NCI-H82 (cell line): Measurements from ENCODE around the gene STK39.
A peak's percentile ranks its signal among the peaks of the same experiment; 100 is the strongest.
"Not testable (repeated sequence)": the region's sequence is repeated elsewhere in the genome, so short reads cannot be mapped to it uniquely, and the experiment has no call there.

Experiments used
- DNase-seq: peaks from one replicate; lab custom pipeline; 2025; lab: John Stamatoyannopoulos, UW

The STK39 gene

GRCh38 chr2:168136392-168136977 lies 110.9 kb downstream of the STK39 start:
- peak; percentile 68 for DNase-seq

- DNase-seq = no peak
Observed at GRCh38 chr2:168135630-168136029, 111.8 kb downstream of the STK39 start.

GRCh38 chr2:168135121-168135520 lies 112.3 kb downstream of the STK39 start:
- no peak for DNase-seq

GRCh38 chr2:168134485-168134884 lies 112.9 kb downstream of the STK39 start:
- DNase-seq = no peak

- DNase-seq = no peak
Observed at GRCh38 chr2:168132389-168132788, 115.0 kb downstream of the STK39 start.

- DNase-seq = no peak
Observed at GRCh38 chr2:168130346-168130745, 117.0 kb downstream of the STK39 start.

- DNase-seq = no peak
Observed at GRCh38 chr2:168127371-168127770, 120.0 kb downstream of the STK39 start.

- not testable (repeated sequence) for DNase-seq
Observed at GRCh38 chr2:168122210-168122609, 125.2 kb downstream of the STK39 start.

- peak; percentile 37 for DNase-seq
Observed at GRCh38 chr2:168120730-168121129, 126.7 kb downstream of the STK39 start.

- peak; percentile 15 for DNase-seq
Observed at GRCh38 chr2:168120310-168120709, 127.1 kb downstream of the STK39 start.

- peak; percentile 91 for DNase-seq
Observed at GRCh38 chr2:168119515-168120141, 127.8 kb downstream of the STK39 start.

GRCh38 chr2:168118733-168119514 lies 128.5 kb downstream of the STK39 start:
- peak; percentile 96 for DNase-seq

- DNase-seq = peak; percentile 72
Observed at GRCh38 chr2:168116448-168116847, 130.9 kb downstream of the STK39 start.

- peak; percentile 93 for DNase-seq
Observed at GRCh38 chr2:168114619-168115018, 132.8 kb downstream of the STK39 start.

GRCh38 chr2:168114040-168114439 lies 133.4 kb downstream of the STK39 start:
- no peak for DNase-seq

GRCh38 chr2:168107322-168107721 lies 140.1 kb downstream of the STK39 start:
- DNase-seq = no peak

- no peak for DNase-seq
Observed at GRCh38 chr2:168105127-168105683, 142.2 kb downstream of the STK39 start.

GRCh38 chr2:168097431-168097830 lies 150.0 kb downstream of the STK39 start:
- no peak for DNase-seq

- no peak for DNase-seq
Observed at GRCh38 chr2:168096158-168096557, 151.2 kb downstream of the STK39 start.

GRCh38 chr2:168091986-168092385 lies 155.4 kb downstream of the STK39 start:
- peak; percentile 32 for DNase-seq

GRCh38 chr2:168090366-168091135 lies 156.8 kb downstream of the STK39 start:
- peak; percentile 90 for DNase-seq

GRCh38 chr2:168089200-168089599 lies 158.2 kb downstream of the STK39 start:
- no peak for DNase-seq
